Glutamatergic neuron (in vitro differentiated cells): ENCODE measurements around the gene HMGN2. TPM values are rescaled to one million over a fixed set of nuclear protein-coding genes. Genes with fewer than 3 reads are reported as not detected.
A peak's percentile ranks its signal among the peaks of the same experiment; 100 is the strongest.

ENCODE experiments used
- DNase-seq: peaks from one replicate; pipeline ENCODE4 v3.0.0; 2022
- H3K27ac Mint-ChIP-seq: one replicate; pipeline ENCODE4 v1.8.0; 2020; ENCODE audit warnings: mild to moderate bottlenecking, mixed read lengths, inconsistent platforms; ENCODE audit not compliant: unreplicated experiment
- H3K27me3 Mint-ChIP-seq: one replicate; pipeline ENCODE4 v1.8.0; 2020; ENCODE audit warnings: mild to moderate bottlenecking, moderate library complexity, mixed read lengths, inconsistent platforms; ENCODE audit not compliant: unreplicated experiment
- H3K36me3 Mint-ChIP-seq: one replicate; pipeline ENCODE4 v1.8.0; 2020; ENCODE audit warnings: mild to moderate bottlenecking, mixed read lengths, inconsistent platforms; ENCODE audit not compliant: unreplicated experiment
- H3K4me1 Mint-ChIP-seq: one replicate; pipeline ENCODE4 v1.8.0; 2020; ENCODE audit warnings: mild to moderate bottlenecking, low read depth, mixed read lengths, inconsistent platforms; ENCODE audit not compliant: unreplicated experiment
- H3K4me3 Mint-ChIP-seq: one replicate; pipeline ENCODE4 v1.8.0; 2020; ENCODE audit warnings: mild to moderate bottlenecking, mixed read lengths, inconsistent platforms; ENCODE audit not compliant: unreplicated experiment
- H3K9me3 Mint-ChIP-seq: one replicate; pipeline ENCODE4 v1.8.0; 2020; ENCODE audit warnings: mild to moderate bottlenecking, moderate library complexity, mixed read lengths, inconsistent platforms; ENCODE audit not compliant: unreplicated experiment
- CTCF ChIP-seq: fragments of 200-600 bp; sonication (generic); IDR thresholded peaks from one replicate; pipeline ENCODE4 v1.5.0; 2021; ENCODE audit not compliant: partially characterized antibody, unreplicated experiment
- total RNA-seq: library from RNA; stranded (reverse); fragmentation: NEBNext Ultra II Directional; extraction: Animal tissue kit (Norgen Biotek cat#: 25700); gene quantifications from one replicate; pipeline ENCODE4 v1.2.1, GENCODE V29; 2021; ENCODE audit not compliant: unreplicated experiment

The HMGN2 gene
- total RNA-seq, 1 donor from 2014 or later = 187 TPM

- no peak for DNase-seq
- Mint-ChIP-seq H3K36me3 (no peaks in the 10 kb centered on the region), H3K27me3 (peaks cover 2% of the 10 kb centered on the region), H3K9me3 (no peaks in the 10 kb centered on the region), H3K27ac (no peak overlapping the region), H3K4me1 (no peaks in the 10 kb centered on the region), H3K4me3 (no peak overlapping the region)
- TF ChIP-seq CTCF = no peak
Measured at GRCh38 chr1:26482921-26483320, 10.7 kb downstream of the HMGN2 start.

- no peak for DNase-seq
- TF ChIP-seq CTCF = no peak
- no peaks in the 10 kb centered on the region for H3K9me3 Mint-ChIP-seq
- H3K4me3 Mint-ChIP-seq = no peak overlapping the region
- H3K36me3 Mint-ChIP-seq = no peaks in the 10 kb centered on the region
- no peak overlapping the region for H3K27ac Mint-ChIP-seq
- H3K4me1 Mint-ChIP-seq = no peaks in the 10 kb centered on the region
- H3K27me3 Mint-ChIP-seq = no peaks in the 10 kb centered on the region
Measured at GRCh38 chr1:26483980-26484379, 11.7 kb downstream of the HMGN2 start.

- no peaks in the 10 kb centered on the region for H3K4me1 Mint-ChIP-seq
- no peak overlapping the region for H3K4me3 Mint-ChIP-seq
- H3K27ac Mint-ChIP-seq = no peak overlapping the region
- no peaks in the 10 kb centered on the region for H3K36me3 Mint-ChIP-seq
- no peak for TF ChIP-seq CTCF
- peaks cover 3% of the 10 kb centered on the region for H3K27me3 Mint-ChIP-seq
- H3K9me3 Mint-ChIP-seq = no peaks in the 10 kb centered on the region
- no peak for DNase-seq
Measured at GRCh38 chr1:26490155-26490554, 17.9 kb downstream of the HMGN2 start.

GRCh38 chr1:26493267-26493666 lies 21.0 kb downstream of the HMGN2 start:
- no peaks in the 10 kb centered on the region for H3K36me3 Mint-ChIP-seq
- H3K27me3 Mint-ChIP-seq = peaks cover 3% of the 10 kb centered on the region
- no peak for DNase-seq
- H3K9me3 Mint-ChIP-seq = no peaks in the 10 kb centered on the region
- peaks cover 4% of the 10 kb centered on the region for H3K4me1 Mint-ChIP-seq
- TF ChIP-seq CTCF = no peak
- H3K27ac Mint-ChIP-seq = no peak overlapping the region
- H3K4me3 Mint-ChIP-seq = no peak overlapping the region

- H3K4me1 Mint-ChIP-seq = peaks cover 4% of the 10 kb centered on the region
- H3K9me3 Mint-ChIP-seq = no peaks in the 10 kb centered on the region
- peak overlapping the region; percentile 15 for H3K4me3 Mint-ChIP-seq
- no peak for TF ChIP-seq CTCF
- peaks cover 5% of the 10 kb centered on the region for H3K27me3 Mint-ChIP-seq
- no peaks in the 10 kb centered on the region for H3K36me3 Mint-ChIP-seq
- DNase-seq = no peak
- no peak overlapping the region for H3K27ac Mint-ChIP-seq
Measured at GRCh38 chr1:26493938-26494337, 21.7 kb downstream of the HMGN2 start.
